HepG2 (cell line): ENCODE results near the gene KCNIP4. TPM values are rescaled to one million over a fixed set of nuclear protein-coding genes. Genes with fewer than 3 reads are reported as not detected.

Experiments used
- ATAC-seq: fragments of 200-7000 bp; cut with Tn5 transposase; 3 replicates; pipeline ENCODE4 v1.9.1; 2020; ENCODE audit warnings: mild to moderate bottlenecking, moderate library complexity
- BruUV-seq: library from RNA; stranded (reverse); fragments of 400-500 nt; replicated peaks from 2 replicates; lab custom pipeline; 2021; lab: Mats Ljungman, UMichigan
- CTCF ChIA-PET: fragments of 300-600 bp; formaldehyde crosslinking; extraction: SDS; loops from one replicate; lab custom pipeline; 2021; ENCODE audit warnings: low total read pairs, inconsistent platforms, low intra/inter-chr PET ratio; lab: Yijun Ruan, JAX
- POLR2A ChIA-PET: fragments of 350-600 bp; sonication (Branson Sonifier 250); formaldehyde crosslinking; loops from one replicate; lab custom pipeline; 2020; ENCODE audit warnings: antibody characterized with exemption, inconsistent platforms; lab: Yijun Ruan, JAX
- DNase-seq: peaks from one replicate; pipeline ENCODE4 v3.0.0-alpha.2; 2015; ENCODE audit warnings: low spot score
- FAIRE-seq: peaks from 3 replicates; lab custom pipeline; 2011; peaks lifted over from hg19 to GRCh38; lab: Jason Lieb, UNC
- H2AFZ ChIP-seq: one replicate; pipeline ENCODE4 v1.6.1; 2011; ENCODE audit warnings: low read length, inconsistent platforms
- H3K27ac ChIP-seq: fragments of 300-600 bp; 3 replicates; pipeline ENCODE4 v1.8.0; 2011; ENCODE audit warnings: mixed run types, mild to moderate bottlenecking, mixed read lengths, low read length, inconsistent platforms; ENCODE audit not compliant: insufficient read depth; ENCODE audit errors: extremely low read length
- H3K27me3 ChIP-seq, 2 experiments: fragments of 200-600 bp in 1 of 2; 2 replicates in 1 of 2; 3 replicates in 1 of 2; pipeline versions ENCODE4 v1.6.0 to v1.8.0; 2011; ENCODE audit warnings: low read length in 2 of 2, mild to moderate bottlenecking in 2 of 2, moderate library complexity in 2 of 2, inconsistent platforms in 1 of 2; ENCODE audit not compliant: insufficient read depth in 2 of 2, control insufficient read depth in 1 of 2
- H3K36me3 ChIP-seq, 2 experiments: fragments of 200-600 bp in 1 of 2; replicated peaks in 1 of 2; 2 replicates in 1 of 2; 3 replicates in 1 of 2; pipeline versions ENCODE4 v1.5.1 to v1.8.0; 2011; ENCODE audit warnings: low read length in 2 of 2, inconsistent platforms in 1 of 2; ENCODE audit not compliant: insufficient read depth in 2 of 2, control insufficient read depth in 1 of 2
- H3K4me1 ChIP-seq: 2 replicates; pipeline ENCODE4 v1.5.1; 2012; ENCODE audit warnings: low read length, inconsistent platforms; ENCODE audit not compliant: insufficient read depth
- H3K4me2 ChIP-seq: 2 replicates; pipeline ENCODE4 v1.6.0; 2011; ENCODE audit warnings: low read depth, low read length, inconsistent platforms
- H3K4me3 ChIP-seq, 3 experiments: fragments of 200-600 bp in 1 of 3; sonication (generic), shearing (Covaris generic) in 1 of 3; replicated peaks in 1 of 3; 2 replicates each; pipeline ENCODE4 v1.5.1; 2011 to 2016; ENCODE audit warnings: low read length in 3 of 3, inconsistent platforms in 2 of 3, low read depth in 2 of 3, mild to moderate bottlenecking in 2 of 3, control low read depth in 1 of 3, mixed read lengths in 1 of 3; ENCODE audit not compliant: insufficient read depth in 1 of 3
- H3K79me2 ChIP-seq: one replicate; pipeline ENCODE4 v1.6.1; 2011; ENCODE audit warnings: low read length, inconsistent platforms; ENCODE audit not compliant: insufficient read depth
- H3K9ac ChIP-seq: 2 replicates; pipeline ENCODE4 v1.6.0; 2011; ENCODE audit warnings: mild to moderate bottlenecking, low read depth, low read length, inconsistent platforms; ENCODE audit not compliant: insufficient read depth
- H3K9me3 ChIP-seq: 2 replicates; pipeline ENCODE4 v1.5.1; 2012; ENCODE audit warnings: mild to moderate bottlenecking, low read length
- H4K20me1 ChIP-seq: 2 replicates; pipeline ENCODE4 v1.6.0; 2011; ENCODE audit warnings: inconsistent platforms, mild to moderate bottlenecking, low read length, moderate library complexity; ENCODE audit not compliant: insufficient read depth
- NPAS2 ChIP-seq: sonication (generic); formaldehyde crosslinking; IDR thresholded peaks from 2 replicates; pipeline ENCODE4 v1.8.0; 2022; ENCODE audit warnings: mild to moderate bottlenecking, missing genetic modification reagents, borderline replicate concordance
- NRL ChIP-seq: sonication (generic); formaldehyde crosslinking; IDR thresholded peaks from 2 replicates; pipeline ENCODE4 v1.5.0; 2020; ENCODE audit warnings: missing genetic modification reagents, mild to moderate bottlenecking, moderate library complexity, borderline replicate concordance
- POGZ ChIP-seq: sonication (generic); formaldehyde crosslinking; IDR thresholded peaks from 2 replicates; pipeline ENCODE4 v1.4.0; 2020; ENCODE audit warnings: mild to moderate bottlenecking, missing genetic modification reagents
- RBFOX2 ChIP-seq: fragments of 200-400 bp; formaldehyde crosslinking; IDR thresholded peaks from 2 replicates; pipeline ENCODE4 v1.6.1; 2017; ENCODE audit warnings: low read depth, mild to moderate bottlenecking, low read length
- RORA ChIP-seq: sonication (generic); formaldehyde crosslinking; IDR thresholded peaks from 2 replicates; pipeline ENCODE4 v1.5.0; 2020; ENCODE audit warnings: mild to moderate bottlenecking, missing genetic modification reagents, moderate library complexity
- SALL1 ChIP-seq: sonication (generic); formaldehyde crosslinking; IDR thresholded peaks from 2 replicates; pipeline ENCODE4 v1.8.0; 2022; ENCODE audit warnings: mild to moderate bottlenecking, missing genetic modification reagents
- ZNF124 ChIP-seq: sonication (generic); formaldehyde crosslinking; IDR thresholded peaks from 2 replicates; pipeline ENCODE4 v1.4.0; 2020; ENCODE audit warnings: missing genetic modification reagents
- ZNF251 ChIP-seq: sonication (generic); formaldehyde crosslinking; IDR thresholded peaks from 2 replicates; pipeline ENCODE4 v1.9.0; 2021; ENCODE audit warnings: mild to moderate bottlenecking, missing genetic modification reagents
- ZNF383 ChIP-seq: sonication (generic); formaldehyde crosslinking; IDR thresholded peaks from 2 replicates; pipeline ENCODE4 v1.4.0; 2020; ENCODE audit warnings: missing genetic modification reagents, mild to moderate bottlenecking, borderline replicate concordance
- WGBS: methylation state at CpG from one replicate; pipeline ENCODE4 v1.1.6; 2017; ENCODE audit warnings: low lambda C conversion rate; 5-methylcytosine and 5-hydroxymethylcytosine counted together
- in situ Hi-C: cut with HindIII; loops from 2 replicates; pipeline ENCODE4 v1.10.0; 2017; ENCODE audit warnings: low pct_unique_long_range_greater_than_20kb; ENCODE audit not compliant: extremely low pct_ligation_motif_present
- intact Hi-C: fragments of 100-400 bp; cut with micrococcal nuclease; formaldehyde crosslinking; loops from one replicate; pipeline ENCODE4 v1.10.0; 2022; ENCODE audit not compliant: unreplicated experiment
- polyA plus RNA-seq, 8 experiments: library from polyadenylated mRNA; depleted of rRNA in 3 of 8; stranded (reverse) in 7 of 8; unstranded in 1 of 8; fragments of >200 nt; fragmentation: Illumina TruSeq in 4 of 8; extraction: Trizol in 4 of 8; gene quantifications; 2 replicates each; pipeline versions ENCODE4 v1.2.1 to v1.2.3, GENCODE V29; 2011 to 2016; ENCODE audit warnings: low read depth in 4 of 8, missing spikeins in 1 of 8, mixed read lengths in 1 of 8; ENCODE audit not compliant: insufficient read depth in 1 of 8
- total RNA-seq, 5 experiments: library from RNA; depleted of rRNA; stranded (reverse); fragments of >200 nt; fragmentation: Illumina TruSeq; extraction: Trizol; gene quantifications; 2 replicates each; pipeline ENCODE4 v1.2.3, GENCODE V29; 2016; ENCODE audit warnings: low read depth in 1 of 5
- TF ChIP-seq, protein P1 (sequence below): sonication (generic); formaldehyde crosslinking; IDR thresholded peaks from 2 replicates; pipeline ENCODE4 v1.5.0; 2020; ENCODE audit warnings: mild to moderate bottlenecking, missing genetic modification reagents
- TF ChIP-seq, protein P2 (sequence below), 2 experiments: fragments of 450-650 bp in 1 of 2; sonication (generic) in 1 of 2; formaldehyde crosslinking in 1 of 2; IDR thresholded peaks; 2 replicates each; pipeline versions ENCODE4 v1.6.1 to v1.8.0; 2016 to 2022; ENCODE audit warnings: antibody characterized with exemption in 1 of 2, mild to moderate bottlenecking in 1 of 2, missing genetic modification reagents in 1 of 2
- TF ChIP-seq, protein P3 (sequence below): sonication (generic); formaldehyde crosslinking; IDR thresholded peaks from 2 replicates; pipeline ENCODE4 v1.8.1; 2023; ENCODE audit warnings: mild to moderate bottlenecking, missing genetic modification reagents

KCNIP4 gene
- total and polyA plus RNA-seq, 2 of the 13 experiments (the other 11 are each of a cell fraction or from before 2014, with no cell fraction given): 0.09 TPM; not detected in 1

DNA sequence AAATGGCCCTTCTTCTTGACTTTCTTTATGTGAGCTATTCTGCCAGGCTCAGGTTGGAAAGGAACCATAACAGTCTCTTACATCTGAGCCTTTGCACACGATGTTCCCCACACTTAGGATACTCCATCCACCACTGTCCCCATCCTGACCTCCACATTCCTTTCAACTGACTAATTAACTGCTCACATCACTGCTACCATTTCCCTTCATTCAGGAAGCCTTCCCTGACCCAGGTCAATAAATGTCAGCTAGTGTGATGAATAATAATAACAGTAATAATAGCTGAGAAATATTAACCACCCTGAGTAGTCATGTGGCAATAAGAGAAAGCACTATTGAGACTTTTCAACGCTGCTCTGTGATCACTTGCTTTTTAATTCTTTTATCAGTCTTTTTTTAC lies 291.7 kb downstream of the KCNIP4 start:
- no peaks in the 10 kb centered on the region for H3K79me2 ChIP-seq
- BruUV-seq: no TSS peak
- no peak overlapping the region for H2AFZ ChIP-seq
- no peaks in the 10 kb centered on the region for H3K4me1 ChIP-seq
- H3K4me3 ChIP-seq: no peak overlapping the region
- ChIA-PET POLR2A (no interaction called here), CTCF (no interaction called here)
- no peaks in the 10 kb centered on the region for H3K9me3 ChIP-seq
- ATAC-seq (no peak), FAIRE-seq (no peak), DNase-seq (peak; percentile 2)
- whole genome bisulfite sequencing: 1% methylated on average over 2 of the region's 2 CpGs
- H3K9ac ChIP-seq: no peak overlapping the region
- no peaks in the 10 kb centered on the region for H3K27me3 ChIP-seq
- H3K4me2 ChIP-seq: no peak overlapping the region
- in situ Hi-C loops: no loop called here
- H3K27ac ChIP-seq: no peak overlapping the region
- no peaks in the 10 kb centered on the region for H3K36me3 ChIP-seq
- no peaks in the 10 kb centered on the region for H4K20me1 ChIP-seq
- intact Hi-C loops: no loop called here
- TF ChIP-seq, protein P1, sequence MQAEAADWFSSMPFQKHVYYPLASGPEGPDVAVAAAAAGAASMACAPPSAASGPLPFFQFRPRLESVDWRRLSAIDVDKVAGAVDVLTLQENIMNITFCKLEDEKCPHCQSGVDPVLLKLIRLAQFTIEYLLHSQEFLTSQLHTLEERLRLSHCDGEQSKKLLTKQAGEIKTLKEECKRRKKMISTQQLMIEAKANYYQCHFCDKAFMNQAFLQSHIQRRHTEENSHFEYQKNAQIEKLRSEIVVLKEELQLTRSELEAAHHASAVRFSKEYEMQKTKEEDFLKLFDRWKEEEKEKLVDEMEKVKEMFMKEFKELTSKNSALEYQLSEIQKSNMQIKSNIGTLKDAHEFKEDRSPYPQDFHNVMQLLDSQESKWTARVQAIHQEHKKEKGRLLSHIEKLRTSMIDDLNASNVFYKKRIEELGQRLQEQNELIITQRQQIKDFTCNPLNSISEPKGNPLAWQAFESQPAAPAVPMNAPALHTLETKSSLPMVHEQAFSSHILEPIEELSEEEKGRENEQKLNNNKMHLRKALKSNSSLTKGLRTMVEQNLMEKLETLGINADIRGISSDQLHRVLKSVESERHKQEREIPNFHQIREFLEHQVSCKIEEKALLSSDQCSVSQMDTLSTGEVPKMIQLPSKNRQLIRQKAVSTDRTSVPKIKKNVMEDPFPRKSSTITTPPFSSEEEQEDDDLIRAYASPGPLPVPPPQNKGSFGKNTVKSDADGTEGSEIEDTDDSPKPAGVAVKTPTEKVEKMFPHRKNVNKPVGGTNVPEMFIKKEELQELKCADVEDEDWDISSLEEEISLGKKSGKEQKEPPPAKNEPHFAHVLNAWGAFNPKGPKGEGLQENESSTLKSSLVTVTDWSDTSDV (CRISPR knock-in tag): no peak
- TF ChIP-seq ZNF124 (CRISPR knock-in tag) (no peak), RBFOX2 (no peak), SALL1 (no peak), RORA (CRISPR knock-in tag) (no peak), NRL (CRISPR knock-in tag) (no peak), ZNF383 (CRISPR knock-in tag) (no peak), ZNF251 (no peak), POGZ (CRISPR knock-in tag) (no peak), NPAS2 (CRISPR knock-in tag) (no peak)
- TF ChIP-seq, protein P2, sequence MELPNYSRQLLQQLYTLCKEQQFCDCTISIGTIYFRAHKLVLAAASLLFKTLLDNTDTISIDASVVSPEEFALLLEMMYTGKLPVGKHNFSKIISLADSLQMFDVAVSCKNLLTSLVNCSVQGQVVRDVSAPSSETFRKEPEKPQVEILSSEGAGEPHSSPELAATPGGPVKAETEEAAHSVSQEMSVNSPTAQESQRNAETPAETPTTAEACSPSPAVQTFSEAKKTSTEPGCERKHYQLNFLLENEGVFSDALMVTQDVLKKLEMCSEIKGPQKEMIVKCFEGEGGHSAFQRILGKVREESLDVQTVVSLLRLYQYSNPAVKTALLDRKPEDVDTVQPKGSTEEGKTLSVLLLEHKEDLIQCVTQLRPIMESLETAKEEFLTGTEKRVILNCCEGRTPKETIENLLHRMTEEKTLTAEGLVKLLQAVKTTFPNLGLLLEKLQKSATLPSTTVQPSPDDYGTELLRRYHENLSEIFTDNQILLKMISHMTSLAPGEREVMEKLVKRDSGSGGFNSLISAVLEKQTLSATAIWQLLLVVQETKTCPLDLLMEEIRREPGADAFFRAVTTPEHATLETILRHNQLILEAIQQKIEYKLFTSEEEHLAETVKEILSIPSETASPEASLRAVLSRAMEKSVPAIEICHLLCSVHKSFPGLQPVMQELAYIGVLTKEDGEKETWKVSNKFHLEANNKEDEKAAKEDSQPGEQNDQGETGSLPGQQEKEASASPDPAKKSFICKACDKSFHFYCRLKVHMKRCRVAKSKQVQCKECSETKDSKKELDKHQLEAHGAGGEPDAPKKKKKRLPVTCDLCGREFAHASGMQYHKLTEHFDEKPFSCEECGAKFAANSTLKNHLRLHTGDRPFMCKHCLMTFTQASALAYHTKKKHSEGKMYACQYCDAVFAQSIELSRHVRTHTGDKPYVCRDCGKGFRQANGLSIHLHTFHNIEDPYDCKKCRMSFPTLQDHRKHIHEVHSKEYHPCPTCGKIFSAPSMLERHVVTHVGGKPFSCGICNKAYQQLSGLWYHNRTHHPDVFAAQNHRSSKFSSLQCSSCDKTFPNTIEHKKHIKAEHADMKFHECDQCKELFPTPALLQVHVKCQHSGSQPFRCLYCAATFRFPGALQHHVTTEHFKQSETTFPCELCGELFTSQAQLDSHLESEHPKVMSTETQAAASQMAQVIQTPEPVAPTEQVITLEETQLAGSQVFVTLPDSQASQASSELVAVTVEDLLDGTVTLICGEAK (IDR thresholded peaks at IDR 0.05): no peak
- TF ChIP-seq, protein P2 (CRISPR knock-in tag; IDR thresholded peaks at IDR 0.05): no peak
- TF ChIP-seq, protein P3, sequence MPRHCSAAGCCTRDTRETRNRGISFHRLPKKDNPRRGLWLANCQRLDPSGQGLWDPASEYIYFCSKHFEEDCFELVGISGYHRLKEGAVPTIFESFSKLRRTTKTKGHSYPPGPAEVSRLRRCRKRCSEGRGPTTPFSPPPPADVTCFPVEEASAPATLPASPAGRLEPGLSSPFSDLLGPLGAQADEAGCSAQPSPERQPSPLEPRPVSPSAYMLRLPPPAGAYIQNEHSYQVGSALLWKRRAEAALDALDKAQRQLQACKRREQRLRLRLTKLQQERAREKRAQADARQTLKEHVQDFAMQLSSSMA (CRISPR knock-in tag): no peak
